HEK293 (cell line): ENCODE measurements around the gene ACOT7.

Experiments used
- CTCF ChIA-PET: fragments of 350-600 bp; formaldehyde crosslinking; extraction: SDS; loops from one replicate; lab custom pipeline; 2021; ENCODE audit warnings: antibody characterized with exemption; lab: Yijun Ruan, JAX
- POLR2A ChIA-PET: fragments of 300-600 bp; formaldehyde crosslinking; extraction: SDS; loops from one replicate; lab custom pipeline; 2020; ENCODE audit warnings: antibody characterized with exemption, inconsistent platforms; lab: Yijun Ruan, JAX
- H3K27ac ChIP-seq: fragments of 200-500 bp; sonication (Bioruptor generic); 2 replicates; pipeline ENCODE4 v1.5.1; 2014; ENCODE audit warnings: low read depth, low read length, control low read depth, inconsistent platforms; ENCODE audit errors: extremely low read depth
- H3K36me3 ChIP-seq, 2 experiments: fragments of 200-500 bp in 1 of 2; sonication (Bioruptor generic) in 1 of 2; 1 replicate in 1 of 2; 2 replicates in 1 of 2; pipeline ENCODE4 v1.5.1; 2014 to 2017; ENCODE audit warnings: inconsistent platforms in 2 of 2, low read length in 2 of 2; ENCODE audit not compliant: control insufficient read depth in 2 of 2, insufficient read depth in 1 of 2
- H3K4me1 ChIP-seq: fragments of 200-500 bp; sonication (Bioruptor generic); 2 replicates; pipeline ENCODE4 v1.5.1; 2014; ENCODE audit warnings: mild to moderate bottlenecking, low read length, inconsistent platforms; ENCODE audit not compliant: control insufficient read depth, insufficient read depth
- H3K4me3 ChIP-seq: 2 replicates; pipeline ENCODE4 v1.5.1; 2011; ENCODE audit warnings: low read depth, mild to moderate bottlenecking, control low read depth, low read length, moderate library complexity
- H3K9me3 ChIP-seq: fragments of 200-500 bp; sonication (Bioruptor generic); 2 replicates; pipeline ENCODE4 v1.5.1; 2014; ENCODE audit warnings: low read depth, low read length, inconsistent platforms; ENCODE audit not compliant: control insufficient read depth, insufficient read depth
- GLIS1 ChIP-seq: fragments of 450-650 bp; formaldehyde crosslinking; IDR thresholded peaks from 2 replicates; pipeline ENCODE4 v1.5.1; 2016; ENCODE audit warnings: missing biosample characterization, missing genetic modification characterization
- GLIS2 ChIP-seq: fragments of 450-650 bp; formaldehyde crosslinking; IDR thresholded peaks from 2 replicates; pipeline ENCODE4 v1.5.1; 2016; ENCODE audit warnings: missing biosample characterization, missing genetic modification characterization
- HIC1 ChIP-seq: fragments of 450-650 bp; formaldehyde crosslinking; IDR thresholded peaks from 2 replicates; pipeline ENCODE4 v1.5.1; 2016; ENCODE audit warnings: missing biosample characterization, missing genetic modification characterization
- PATZ1 ChIP-seq: fragments of 450-650 bp; formaldehyde crosslinking; IDR thresholded peaks from 2 replicates; pipeline ENCODE4 v1.5.1; 2016; ENCODE audit warnings: missing biosample characterization, missing genetic modification characterization
- PBX3 ChIP-seq: sonication (generic); formaldehyde crosslinking; IDR thresholded peaks from 2 replicates; pipeline ENCODE4 v1.8.1; 2022; ENCODE audit warnings: mild to moderate bottlenecking, moderate library complexity, missing genetic modification reagents
- PRDM10 ChIP-seq: fragments of 450-650 bp; formaldehyde crosslinking; IDR thresholded peaks from 2 replicates; pipeline ENCODE4 v1.5.1; 2016; ENCODE audit warnings: missing biosample characterization, missing genetic modification characterization
- ZBTB17 ChIP-seq: fragments of 450-650 bp; formaldehyde crosslinking; IDR thresholded peaks from 2 replicates; pipeline ENCODE4 v1.5.1; 2016; ENCODE audit warnings: missing biosample characterization, missing genetic modification characterization
- ZBTB26 ChIP-seq: fragments of 450-650 bp; formaldehyde crosslinking; optimal IDR thresholded peaks from 2 replicates; pipeline ENCODE3; 2016; ENCODE audit warnings: missing biosample characterization, mild to moderate bottlenecking, missing genetic modification characterization
- ZFHX2 ChIP-seq: fragments of 450-650 bp; formaldehyde crosslinking; conservative IDR thresholded peaks from 2 replicates; pipeline ENCODE4 v1.5.1; 2016; ENCODE audit warnings: missing biosample characterization, missing genetic modification characterization
- ZNF335 ChIP-seq: fragments of 450-650 bp; formaldehyde crosslinking; conservative IDR thresholded peaks from 2 replicates; pipeline ENCODE4 v1.5.1; 2016; ENCODE audit warnings: missing biosample characterization, missing genetic modification characterization
- ZNF549 ChIP-seq: fragments of 450-650 bp; IDR thresholded peaks from 2 replicates; pipeline ENCODE4 v1.5.1; 2018; ENCODE audit warnings: missing biosample characterization, missing genetic modification characterization, mild to moderate bottlenecking, inconsistent platforms, moderate library complexity
- ZNF600 ChIP-seq: fragments of 450-650 bp; formaldehyde crosslinking; IDR thresholded peaks from 2 replicates; pipeline ENCODE4 v1.5.1; 2016; ENCODE audit warnings: missing biosample characterization, missing genetic modification characterization
- ZXDB ChIP-seq: fragments of 450-650 bp; formaldehyde crosslinking; IDR thresholded peaks from 2 replicates; pipeline ENCODE4 v1.5.1; 2016; ENCODE audit warnings: missing biosample characterization, missing genetic modification characterization

ACOT7 gene

GRCh38 chr1:6393400-6394187 lies at the start of gene ACOT7 (continued):
- TF ChIP-seq PATZ1 (tag by site-specific recombination) (peak; percentile 84), ZXDB (tag by site-specific recombination) (peak; percentile 47; the same call in 1 of the 2 replicates), ZNF335 (tag by site-specific recombination) (peak; percentile 85)

- H3K4me3 ChIP-seq = no peak overlapping the region
- H3K36me3 ChIP-seq = no peaks in the 10 kb centered on the region
- no peak for TF ChIP-seq PBX3
- 0 out of 2 replicates have a peak, but pooled peaks have one; percentile 9 for TF ChIP-seq GLIS2 (tag by site-specific recombination)
- ChIA-PET POLR2A (no interaction called here), CTCF (interaction anchor here (1.0 to 8.7 kb wide), 7 partner anchors 10 to 194 kb away, joined by 3 to 117 read pairs (median 4); partner anchors contain the start of gene HES2)
- no peaks in the 10 kb centered on the region for H3K4me1 ChIP-seq
- H3K27ac ChIP-seq = no peak overlapping the region
- no peaks in the 10 kb centered on the region for H3K9me3 ChIP-seq
Measured at GRCh38 chr1:6441586-6441985, 48.0 kb upstream of the ACOT7 start.

GRCh38 chr1:6440198-6441126 lies 46.9 kb upstream of the ACOT7 start:
- H3K36me3 ChIP-seq = no peaks in the 10 kb centered on the region
- H3K4me1 ChIP-seq = no peaks in the 10 kb centered on the region
- no peaks in the 10 kb centered on the region for H3K9me3 ChIP-seq
- ChIA-PET POLR2A (no interaction called here), CTCF (interaction anchor here (0.6 to 8.7 kb wide), 12 partner anchors 9 to 224 kb away, joined by 3 to 117 read pairs (median 4); partner anchors contain the start of gene HES2)
- H3K4me3 ChIP-seq = peak overlapping the region; percentile 38
- no peak overlapping the region for H3K27ac ChIP-seq
- TF ChIP-seq PBX3 (peak; percentile 44; the same call in 1 of the 2 replicates), HIC1 (0 out of 2 replicates have a peak, but pooled peaks have one; percentile 13), ZFHX2 (tag by site-specific recombination) (peak; percentile 60), ZNF549 (no peak), ZBTB17 (tag by site-specific recombination) (no peak), GLIS1 (tag by site-specific recombination) (peak; percentile 43), PRDM10 (tag by site-specific recombination) (peak; percentile 47; the same call in 1 of the 2 replicates), ZBTB26 (tag by site-specific recombination) (peak; percentile 74), GLIS2 (tag by site-specific recombination) (peak; percentile 70; the same call in 1 of the 2 replicates), PATZ1 (tag by site-specific recombination) (peak; percentile 18; the same call in 1 of the 2 replicates), ZNF600 (no peak)
